NCI-H1048 (cell line): ENCODE results near the gene SLC25A43.
"Not testable (repeated sequence)": the region's sequence is repeated elsewhere in the genome, so short reads cannot be mapped to it uniquely, and the experiment has no call there.

Experiments used
- DNase-seq: peaks from one replicate; lab custom pipeline; 2025; lab: John Stamatoyannopoulos, UW

The SLC25A43 gene

DNA sequence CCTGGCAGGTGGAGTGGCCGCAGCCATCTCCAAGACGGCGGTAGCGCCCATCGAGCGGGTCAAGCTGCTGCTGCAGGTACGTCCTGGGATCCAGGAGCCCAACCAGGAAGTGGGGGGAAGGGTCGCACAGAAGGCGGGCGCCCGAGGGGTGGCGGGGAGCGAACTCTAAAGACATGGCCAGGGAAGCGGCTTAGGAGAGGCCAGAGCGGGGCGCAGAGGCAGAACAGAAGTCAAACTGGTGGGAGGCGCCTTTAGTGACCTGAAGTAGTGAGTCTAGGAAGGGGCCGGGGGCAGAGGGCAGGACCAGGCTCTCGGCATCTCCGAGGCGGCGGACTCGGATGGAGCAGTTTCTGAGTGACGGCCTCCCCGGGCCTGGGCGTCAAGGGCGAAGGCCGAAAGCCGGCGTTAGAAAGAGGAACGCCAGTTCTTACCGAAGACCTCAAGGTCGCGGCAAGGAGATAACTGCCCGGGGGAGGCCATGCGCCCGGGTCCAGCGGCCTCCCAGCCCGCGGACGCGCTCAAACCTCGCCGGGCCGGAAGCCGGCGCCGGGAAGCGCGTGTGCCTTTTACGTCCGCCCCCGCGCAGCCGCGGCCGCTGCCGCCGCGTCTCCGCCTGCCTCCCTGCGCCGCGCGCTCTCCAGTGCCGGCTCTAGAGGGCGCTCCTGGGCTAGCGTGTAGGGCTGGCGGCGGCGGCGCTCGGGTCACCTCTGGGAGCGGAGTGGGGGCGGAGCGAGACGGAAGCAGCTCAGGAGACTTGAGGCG lies 69.6 kb downstream of the SLC25A43 start:
- peak; percentile 18 for DNase-seq

DNA sequence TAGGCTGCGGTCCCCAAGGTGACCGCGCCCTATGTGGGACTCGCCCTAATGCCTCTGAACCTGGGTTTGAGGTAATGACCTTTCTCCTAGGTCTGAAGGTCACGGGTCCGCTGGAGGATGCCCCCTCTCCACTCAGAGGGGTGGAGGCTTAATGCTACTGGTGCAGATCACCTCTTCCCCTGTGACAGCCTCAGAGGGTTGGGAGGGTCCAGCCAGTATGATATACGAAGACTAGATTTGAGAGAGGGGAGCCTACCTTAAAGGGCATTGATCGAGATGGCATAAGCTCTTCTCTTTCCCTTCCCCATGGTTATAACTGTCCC lies 70.1 kb downstream of the SLC25A43 start:
- no peak for DNase-seq

DNA sequence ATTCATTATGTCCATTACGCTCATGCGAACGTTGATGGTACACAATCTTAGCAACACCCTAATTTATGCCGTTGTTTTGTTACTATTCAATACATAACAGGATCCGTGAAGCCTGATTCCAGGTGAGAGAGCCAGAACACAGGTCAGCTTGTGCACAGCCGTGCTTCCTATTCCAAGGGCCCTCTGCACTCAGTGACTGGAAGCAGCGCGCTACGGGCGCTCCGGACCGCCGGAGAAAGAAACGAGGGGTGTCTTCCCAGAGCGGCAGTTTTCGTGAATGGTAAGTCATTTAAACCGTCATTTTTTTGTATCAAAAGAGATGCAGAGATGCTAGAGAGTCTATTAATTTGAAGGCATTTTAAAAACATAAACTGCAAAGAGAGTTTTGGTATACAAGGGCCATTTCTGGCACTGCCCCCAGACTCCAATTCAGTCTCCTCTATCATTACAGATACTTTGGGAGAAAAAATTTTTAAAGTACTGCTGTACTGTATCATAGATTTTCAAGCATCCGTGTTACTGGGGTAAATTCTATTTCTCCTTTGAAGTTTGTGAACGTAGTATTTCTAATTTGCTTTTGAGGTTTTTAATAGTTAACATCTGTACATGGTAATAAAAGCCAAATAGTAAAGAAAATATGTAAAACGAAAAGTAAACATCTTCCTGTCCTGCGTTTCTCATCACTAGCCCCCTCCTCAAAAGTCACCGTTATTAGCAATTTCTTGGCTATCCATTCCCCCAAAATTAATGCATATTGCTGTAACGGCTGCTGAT lies 75.7 kb downstream of the SLC25A43 start:
- DNase-seq = no peak

DNA sequence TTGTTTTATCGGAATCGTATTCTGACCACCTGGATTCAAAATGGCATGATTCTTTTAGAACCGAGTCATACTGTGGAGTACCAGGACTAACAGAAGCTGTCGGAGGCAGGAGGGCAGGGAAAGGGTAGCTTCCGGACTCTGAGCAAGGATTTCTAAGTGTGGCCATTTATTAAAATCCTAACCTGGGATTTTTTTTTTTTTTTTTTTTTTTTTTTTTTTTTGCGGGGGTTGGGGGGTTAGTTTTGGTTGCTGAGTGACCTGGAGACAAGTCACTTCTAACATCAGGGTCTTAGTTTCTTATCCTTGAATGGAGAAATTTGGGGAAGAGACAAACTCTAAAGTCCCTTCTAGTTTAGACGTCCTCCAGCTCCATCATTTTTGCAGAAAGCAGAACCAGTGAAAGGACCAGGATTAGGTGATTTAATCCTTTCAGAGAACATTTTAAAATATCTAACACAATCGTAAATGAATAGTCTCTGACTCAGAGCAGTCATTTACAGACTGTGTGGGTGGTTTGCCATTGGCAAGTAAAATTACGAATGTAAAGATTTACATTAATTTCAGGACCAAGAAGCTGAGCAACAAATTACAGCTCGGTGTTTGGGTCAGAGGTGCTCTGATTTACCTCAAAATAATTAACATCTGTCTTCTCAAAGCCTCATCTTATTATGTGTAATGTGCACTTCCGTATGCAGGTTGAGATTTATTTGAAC lies 76.4 kb downstream of the SLC25A43 start:
- no peak for DNase-seq

DNA sequence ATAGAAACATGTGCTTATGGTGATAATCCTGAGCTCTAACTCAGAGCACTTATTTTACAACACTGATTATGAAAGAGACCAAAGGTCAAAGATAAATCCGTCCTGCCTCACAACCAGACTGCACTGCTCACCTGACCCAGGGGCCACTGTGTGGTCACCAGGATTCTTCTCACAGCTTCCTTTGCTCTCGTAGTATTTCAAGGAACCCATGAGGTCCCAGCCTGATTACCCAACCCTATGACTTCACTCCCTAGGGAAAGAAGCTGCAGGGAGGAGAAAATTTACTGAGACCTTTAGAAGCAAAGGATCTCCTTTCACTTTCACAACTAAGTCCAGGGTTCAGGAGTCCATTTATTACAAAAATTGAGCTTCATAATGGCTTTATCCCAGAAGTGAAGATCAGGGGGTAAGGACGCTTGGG lies 78.7 kb downstream of the SLC25A43 start:
- DNase-seq = no peak

DNA sequence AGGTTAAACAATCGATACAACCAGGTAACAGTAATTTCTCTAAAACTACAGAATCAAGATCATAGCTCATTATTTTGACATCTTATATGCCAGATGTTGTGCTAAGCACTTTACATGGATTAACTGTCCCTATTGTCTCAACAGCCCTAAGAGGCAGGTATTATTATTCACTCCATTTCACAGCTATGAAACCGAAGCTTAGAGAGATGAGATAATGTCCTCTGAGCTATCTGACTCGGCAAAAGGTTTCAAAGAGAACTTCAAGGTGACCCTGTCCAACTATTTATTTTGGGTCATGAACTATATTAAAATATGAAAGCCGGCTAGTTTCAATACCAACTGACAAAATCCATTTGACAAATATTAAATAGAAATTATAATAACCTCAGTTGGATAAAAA lies 79.4 kb downstream of the SLC25A43 start:
- no peak for DNase-seq

DNA sequence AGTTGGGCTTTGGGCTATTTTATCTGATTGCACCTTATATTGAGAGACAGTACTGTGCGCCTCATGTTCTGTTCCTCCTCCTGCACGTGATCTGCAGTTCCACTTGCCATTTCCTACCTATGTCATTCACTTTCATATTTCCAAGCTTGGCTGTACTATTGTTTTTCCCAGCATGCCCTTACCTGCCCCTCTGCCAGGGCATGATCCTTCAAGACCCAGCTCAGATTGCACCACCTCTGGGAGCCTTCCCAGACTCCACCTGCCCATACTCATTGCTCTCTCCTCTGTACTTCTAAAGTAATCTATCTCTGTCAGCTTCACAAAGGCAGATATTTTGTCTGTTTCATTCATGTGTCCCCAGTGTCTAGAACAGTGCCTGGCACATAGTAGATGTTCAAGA lies 80.7 kb downstream of the SLC25A43 start:
- DNase-seq = no peak

DNA sequence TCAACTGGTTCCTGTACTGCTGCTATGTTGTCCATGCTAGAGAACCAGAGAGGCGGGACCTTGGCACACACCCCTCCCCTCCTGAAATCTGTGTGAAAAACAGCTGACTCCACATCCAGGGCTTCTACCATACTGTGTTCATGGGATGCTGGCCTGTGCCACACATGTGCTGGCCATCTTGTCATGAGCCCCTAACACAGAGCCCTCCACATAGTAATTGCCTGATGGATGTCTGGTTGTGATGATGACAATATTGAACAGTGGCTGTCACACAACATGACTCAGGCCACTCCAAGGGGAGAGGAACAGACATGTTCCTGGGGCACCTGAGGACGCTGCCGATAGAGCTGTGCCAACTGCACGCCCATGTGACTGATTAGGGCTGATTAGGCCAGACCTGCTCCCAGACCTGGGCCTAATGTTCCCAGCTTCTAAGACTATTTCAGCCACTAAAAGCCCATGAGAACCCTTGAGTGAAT lies 82.2 kb downstream of the SLC25A43 start:
- DNase-seq = no peak

DNA sequence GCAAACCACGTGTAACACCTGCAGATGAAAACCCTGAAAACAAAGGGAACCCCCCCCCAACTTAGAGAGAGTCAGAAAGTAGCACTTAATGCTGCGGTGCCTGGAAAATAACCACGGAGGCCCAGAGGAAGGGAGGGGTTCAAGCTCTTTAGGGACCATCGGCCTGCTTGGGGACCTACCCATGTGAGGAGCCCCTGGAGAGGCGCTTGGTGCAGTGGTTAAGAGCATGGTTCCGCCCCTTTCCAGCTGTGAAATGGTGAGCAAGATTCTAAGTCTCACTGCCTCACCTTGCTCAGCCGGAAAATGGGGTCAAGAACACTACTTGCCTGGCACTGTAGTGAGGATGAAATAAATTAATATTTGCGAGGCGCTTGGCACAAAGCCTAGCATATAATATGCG lies 82.9 kb downstream of the SLC25A43 start:
- DNase-seq = no peak

DNA sequence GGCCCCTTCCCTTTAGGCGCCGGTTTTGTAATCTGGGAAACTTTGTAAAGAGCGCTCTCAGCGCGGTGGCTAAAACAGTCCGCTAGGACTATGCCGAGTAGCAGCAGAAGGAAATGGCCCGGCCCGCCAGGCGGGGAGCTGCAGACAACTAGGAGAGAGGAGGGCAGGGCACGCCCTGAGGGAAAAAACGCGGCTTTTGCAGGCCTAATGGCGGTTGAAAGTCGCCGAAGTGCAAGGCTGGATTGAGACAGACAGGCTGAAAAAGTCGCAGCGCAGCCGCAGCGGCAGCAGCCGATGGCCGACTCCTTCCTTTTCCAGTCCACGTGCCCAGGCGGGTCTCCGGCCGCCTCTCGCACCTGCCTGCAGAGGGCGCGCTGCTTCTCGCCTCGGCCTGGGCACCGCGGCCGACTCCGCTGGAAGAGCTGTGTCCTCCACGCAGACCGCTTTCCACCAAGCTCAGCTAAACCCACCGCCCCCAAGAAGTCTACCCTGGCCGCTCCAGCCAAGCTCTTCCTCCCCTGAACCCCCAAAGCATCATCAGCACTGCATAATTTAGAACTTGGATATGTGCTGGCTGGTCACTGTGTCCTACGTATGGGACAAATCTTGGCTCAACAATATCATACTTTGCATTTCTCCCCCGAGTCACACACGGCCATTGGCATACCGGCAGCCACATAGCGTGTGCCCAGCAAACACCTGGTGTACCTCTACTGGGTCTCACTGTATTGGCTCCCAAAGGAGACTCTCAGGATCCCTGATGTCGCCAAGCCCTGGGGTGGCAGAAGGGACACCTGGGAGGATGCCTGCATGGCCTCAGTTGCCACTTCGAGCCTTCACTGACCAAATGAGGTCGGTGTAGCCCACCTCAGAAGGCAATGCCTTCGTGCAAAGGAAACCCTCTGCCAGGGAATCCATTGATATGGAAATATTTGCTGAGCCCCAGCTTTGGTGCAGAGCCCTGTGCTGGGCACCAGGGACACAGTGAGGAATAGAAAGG lies 83.6 kb downstream of the SLC25A43 start:
- peak; percentile 13 for DNase-seq

DNA sequence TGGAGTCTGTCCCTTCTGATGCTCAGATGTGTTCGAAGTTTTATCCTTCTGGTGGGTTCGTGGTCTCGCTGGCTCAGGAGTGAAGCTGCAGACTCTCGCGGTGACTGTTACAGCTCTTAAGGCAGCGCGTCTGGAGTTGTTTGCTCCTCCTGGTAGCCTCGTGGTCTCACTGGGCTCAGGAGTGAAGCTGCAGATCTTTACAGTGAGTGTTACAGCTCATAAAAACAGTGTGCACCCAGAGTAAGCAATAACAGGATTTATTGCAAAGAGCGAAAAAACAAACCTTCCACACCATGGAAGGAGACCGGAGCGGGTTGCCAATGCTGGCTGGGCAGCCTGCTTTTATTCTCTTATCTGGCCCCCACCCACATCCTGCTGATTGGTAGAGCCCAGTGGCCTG lies 87.6 kb downstream of the SLC25A43 start:
- DNase-seq = peak; percentile 9

DNA sequence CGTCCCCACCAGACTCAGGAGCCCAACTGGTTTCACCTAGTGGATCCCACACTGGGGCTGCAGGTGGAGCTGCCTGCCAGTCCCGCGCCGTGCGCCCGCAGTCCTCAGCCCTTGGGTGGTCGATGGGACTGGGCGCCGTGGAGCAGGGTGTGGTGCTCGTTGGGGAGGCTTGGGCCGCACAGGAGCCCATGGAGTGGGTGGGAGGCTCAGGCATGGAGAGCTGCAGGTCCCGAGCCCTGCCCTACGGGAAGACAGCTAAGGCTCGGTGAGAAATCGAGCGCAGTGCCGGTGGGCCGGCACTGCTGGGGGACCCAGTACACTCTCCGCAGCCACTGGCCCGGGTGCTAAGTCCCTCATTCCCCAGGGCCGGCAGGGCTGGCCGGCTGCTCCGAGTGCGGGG lies 88.6 kb downstream of the SLC25A43 start:
- not testable (repeated sequence) for DNase-seq

DNA sequence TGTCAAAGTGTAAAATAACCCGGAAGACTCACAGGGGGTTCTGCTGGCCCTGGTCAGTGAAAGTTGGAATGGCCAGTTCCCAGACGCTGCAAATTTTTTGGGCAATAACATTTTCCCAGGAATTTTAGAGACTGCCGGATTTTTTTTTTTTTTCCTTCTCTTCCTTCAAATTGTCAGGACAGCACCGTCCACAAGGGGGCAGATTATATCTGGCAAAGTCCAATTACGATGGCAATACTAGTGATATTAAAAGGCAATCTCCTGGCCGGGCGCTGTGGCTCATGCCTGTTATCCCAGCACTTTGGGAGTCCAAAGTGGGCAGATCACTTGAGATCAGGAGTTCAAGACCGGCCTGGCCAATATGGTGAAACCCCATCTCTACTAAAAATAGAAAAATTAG lies 89.6 kb downstream of the SLC25A43 start:
- DNase-seq = no peak

DNA sequence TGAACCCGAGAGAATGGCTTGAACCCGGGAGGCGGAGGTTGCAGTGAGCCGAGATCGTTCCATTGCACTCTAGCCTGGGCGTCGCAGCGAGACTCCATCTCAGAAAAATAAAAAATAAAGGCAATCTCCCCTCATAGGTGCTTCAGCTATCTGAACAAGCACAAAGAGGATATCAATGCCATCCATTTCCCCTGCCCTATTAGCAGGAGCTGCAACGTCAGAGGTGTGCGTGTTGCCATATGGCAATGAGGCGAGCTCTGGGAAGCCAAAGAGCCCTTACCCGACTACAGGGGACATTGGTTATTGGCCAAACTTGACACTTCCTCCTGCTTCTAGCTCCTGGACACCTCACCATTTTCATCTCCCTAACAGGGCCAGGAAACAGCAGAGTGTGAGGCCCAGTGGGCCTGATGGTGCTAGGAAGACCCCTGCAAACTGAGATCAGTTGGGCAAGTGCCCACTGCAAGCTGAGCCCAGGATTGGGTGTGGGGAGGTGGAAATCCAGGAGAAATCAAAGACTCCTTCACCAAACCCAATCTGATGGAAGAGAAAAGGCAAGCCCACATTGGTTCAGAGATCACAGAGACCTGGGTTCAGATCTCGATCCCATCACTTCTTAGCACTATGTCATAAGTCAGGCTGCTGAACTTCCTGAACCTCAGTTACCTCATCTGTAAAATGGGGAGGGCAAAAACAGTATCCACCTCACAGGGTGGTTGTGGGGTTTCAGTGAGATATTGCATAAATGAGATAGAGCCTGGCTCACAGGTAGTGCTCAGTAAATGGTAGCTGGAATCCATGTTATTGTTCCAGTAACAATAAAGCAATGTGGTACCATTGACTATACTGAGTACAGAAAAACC lies 90.3 kb downstream of the SLC25A43 start:
- DNase-seq = no peak

DNA sequence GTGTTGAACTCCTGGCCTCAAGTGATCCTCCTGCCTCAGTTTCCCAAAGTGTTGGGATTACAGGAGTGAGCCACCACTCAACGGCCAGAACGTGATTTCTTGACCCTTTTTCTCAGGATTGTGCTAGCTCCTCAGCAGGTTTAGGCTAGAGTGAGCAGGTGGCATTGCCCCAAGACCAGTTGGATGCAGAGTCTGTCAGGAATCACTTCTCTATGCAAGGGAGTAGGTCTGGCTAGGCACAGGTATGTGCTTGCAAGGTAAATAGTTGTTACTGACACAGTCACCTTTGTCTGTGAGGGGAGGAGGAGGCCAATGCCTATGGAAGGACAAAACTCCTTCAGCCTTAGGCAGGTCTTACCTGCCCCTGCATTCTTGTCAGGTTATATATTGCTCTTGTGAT lies 93.3 kb downstream of the SLC25A43 start:
- no peak for DNase-seq

DNA sequence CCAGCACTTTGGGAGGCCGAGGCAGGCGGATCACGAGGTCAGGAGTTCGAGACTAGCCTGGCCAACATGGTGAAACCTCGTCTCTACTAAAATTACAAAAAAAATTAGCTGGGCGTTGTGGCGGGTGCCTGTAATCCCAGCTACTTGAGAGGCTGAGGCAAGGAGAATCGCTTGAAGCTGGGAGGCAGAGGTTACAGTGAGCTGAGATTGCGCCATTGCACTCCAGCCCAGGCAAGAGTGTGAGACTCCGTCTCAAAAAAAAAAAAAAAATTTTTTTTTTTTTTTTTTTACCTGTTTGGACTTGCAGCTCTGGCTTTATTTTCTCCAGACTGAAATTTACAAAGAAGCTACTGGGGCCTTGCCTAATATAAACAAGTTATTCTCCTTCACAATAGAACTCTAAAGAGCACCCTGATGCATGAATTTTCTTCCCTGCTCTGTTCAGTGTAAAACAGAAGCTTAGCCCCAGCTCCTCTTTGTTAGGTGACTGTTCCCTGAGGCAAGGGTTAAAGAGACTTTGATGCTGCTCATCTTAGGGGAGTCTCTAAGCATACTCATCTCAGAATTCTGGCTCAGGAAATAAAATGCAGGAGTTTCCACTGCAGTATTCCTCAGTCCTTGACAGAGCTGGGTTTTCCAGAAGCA lies 94.8 kb downstream of the SLC25A43 start:
- DNase-seq = not testable (repeated sequence)

DNA sequence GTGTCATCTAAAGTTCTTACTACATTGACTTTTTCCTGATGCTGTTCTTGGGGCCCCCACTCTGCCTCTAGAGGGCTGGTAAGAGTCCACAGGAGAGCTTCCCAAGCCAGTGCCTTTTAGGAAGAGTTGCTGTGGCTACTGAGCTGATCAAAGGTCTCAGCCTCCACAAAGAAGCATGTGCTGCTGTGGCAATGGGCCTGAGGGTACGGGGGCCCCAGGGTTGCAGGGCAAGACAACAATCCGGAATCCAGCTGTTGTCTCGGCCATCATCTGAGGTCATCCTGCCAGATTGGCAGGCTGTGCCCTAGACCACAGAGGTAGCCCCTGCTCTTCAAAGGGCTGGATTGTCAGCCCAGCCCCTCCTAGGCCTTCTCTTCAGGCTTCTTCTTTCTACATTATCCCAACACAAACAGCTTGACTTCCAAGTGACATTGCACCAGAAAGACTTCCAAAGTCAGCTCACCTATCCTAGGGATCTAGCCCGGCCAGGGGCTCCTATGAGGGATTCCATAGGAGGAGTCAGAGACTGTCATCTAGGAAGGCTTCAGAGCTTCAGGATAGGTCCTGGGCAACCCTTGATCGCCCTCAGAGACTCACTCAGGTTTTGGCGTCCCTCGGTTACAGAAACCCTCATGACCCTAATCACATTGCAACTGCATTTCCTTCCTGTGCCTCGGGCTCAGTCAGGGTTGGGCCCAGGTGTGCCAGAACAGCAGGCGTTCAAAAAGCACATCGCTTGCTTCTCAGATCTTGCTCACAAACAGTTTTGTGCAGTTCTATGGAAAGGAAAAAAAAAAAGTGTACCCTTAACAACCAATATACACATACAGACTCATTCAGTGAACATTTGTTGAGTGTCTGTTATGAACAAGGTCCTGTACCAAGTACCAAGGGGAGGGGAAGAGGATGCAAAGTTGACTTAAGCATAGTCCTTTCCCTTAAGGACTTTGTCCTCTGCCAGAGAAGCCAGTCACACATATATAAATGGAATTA lies 96.9 kb downstream of the SLC25A43 start:
- no peak for DNase-seq

DNA sequence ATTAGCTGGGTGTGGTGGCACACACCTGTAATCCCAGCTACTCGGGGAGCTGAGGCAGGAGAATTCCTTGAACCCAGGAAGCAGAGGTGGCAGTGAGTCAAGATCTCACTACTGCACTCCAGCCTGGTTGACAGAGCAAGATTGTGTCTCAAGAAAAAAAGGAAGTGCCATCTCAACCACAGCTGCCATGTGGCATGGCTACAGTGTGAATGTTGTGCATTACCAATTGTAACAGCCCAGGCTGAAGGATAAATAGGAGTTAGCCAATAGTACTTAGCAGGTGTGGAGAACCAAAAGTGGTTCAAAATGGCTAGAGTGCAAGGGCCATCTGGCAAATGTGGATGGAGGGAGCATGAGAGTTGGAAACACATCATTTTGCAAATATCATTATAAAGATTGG lies 98.0 kb downstream of the SLC25A43 start:
- no peak for DNase-seq
